ENCODE results near the gene NXPE3. TPM values are rescaled to one million over a fixed set of nuclear protein-coding genes. Genes with fewer than 3 reads are reported as not detected.

Gene NXPE3
- total RNA-seq, 2 experiments from 2014 or later = 20.9 to 21.6 TPM

- H3K4me1 Mint-ChIP-seq (ENCODE audit: low read depth) = peaks cover 64% of the 10 kb centered on the region
- H3K27me3 Mint-ChIP-seq = no peaks in the 10 kb centered on the region
- POLR2A ChIA-PET = interaction anchor here (0.5 to 1.8 kb wide), 4 partner anchors 9 to 236 kb away, joined by 3 to 5 read pairs (median 4); partner anchors contain the start of gene NFKBIZ
- ATAC-seq (peak; percentile 57), DNase-seq (no peak)
- TF ChIP-seq, protein P1, sequence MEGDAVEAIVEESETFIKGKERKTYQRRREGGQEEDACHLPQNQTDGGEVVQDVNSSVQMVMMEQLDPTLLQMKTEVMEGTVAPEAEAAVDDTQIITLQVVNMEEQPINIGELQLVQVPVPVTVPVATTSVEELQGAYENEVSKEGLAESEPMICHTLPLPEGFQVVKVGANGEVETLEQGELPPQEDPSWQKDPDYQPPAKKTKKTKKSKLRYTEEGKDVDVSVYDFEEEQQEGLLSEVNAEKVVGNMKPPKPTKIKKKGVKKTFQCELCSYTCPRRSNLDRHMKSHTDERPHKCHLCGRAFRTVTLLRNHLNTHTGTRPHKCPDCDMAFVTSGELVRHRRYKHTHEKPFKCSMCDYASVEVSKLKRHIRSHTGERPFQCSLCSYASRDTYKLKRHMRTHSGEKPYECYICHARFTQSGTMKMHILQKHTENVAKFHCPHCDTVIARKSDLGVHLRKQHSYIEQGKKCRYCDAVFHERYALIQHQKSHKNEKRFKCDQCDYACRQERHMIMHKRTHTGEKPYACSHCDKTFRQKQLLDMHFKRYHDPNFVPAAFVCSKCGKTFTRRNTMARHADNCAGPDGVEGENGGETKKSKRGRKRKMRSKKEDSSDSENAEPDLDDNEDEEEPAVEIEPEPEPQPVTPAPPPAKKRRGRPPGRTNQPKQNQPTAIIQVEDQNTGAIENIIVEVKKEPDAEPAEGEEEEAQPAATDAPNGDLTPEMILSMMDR (IDR thresholded peaks at IDR 0.05) = no peak
- H3K4me3 Mint-ChIP-seq = peak overlapping the region; percentile 59
- H3K27ac Mint-ChIP-seq = peak overlapping the region; percentile 88
- CTCF ChIA-PET = interaction anchor here (0.8 to 4.1 kb wide), 6 partner anchors 9 to 99 kb away, joined by 3 to 20 read pairs (median 4); partner anchors contain the start of gene RPL24
- H3K9me3 Mint-ChIP-seq = no peaks in the 10 kb centered on the region
- peaks cover 71% of the 10 kb centered on the region for H3K36me3 Mint-ChIP-seq (ENCODE audit: low read depth)
- intact Hi-C loops (cut with micrococcal nuclease) = no loop called here
These were observed 6.0 kb downstream of the NXPE3 start for GRCh38 chr3:101784855-101785613.

DNA sequence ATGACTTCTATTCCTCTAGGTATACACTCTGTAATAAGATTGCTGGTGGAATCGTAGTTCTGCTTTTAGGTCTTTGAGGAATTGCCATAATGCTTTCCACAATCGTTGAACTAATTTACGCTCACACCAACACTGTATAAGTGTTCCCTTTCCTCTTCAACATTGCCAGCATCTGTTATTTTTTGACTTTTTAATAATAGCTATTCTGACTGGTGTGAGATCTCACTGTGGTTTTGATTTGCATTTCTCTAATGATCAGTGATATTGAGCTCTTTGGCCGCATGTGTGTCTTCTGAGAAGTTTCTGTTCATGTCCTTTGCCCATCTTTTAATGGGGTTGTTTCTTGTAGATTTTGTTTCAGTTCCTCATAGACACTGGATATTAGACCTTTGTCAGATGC is 12.8 kb downstream of the NXPE3 start:
- no peak for ATAC-seq
- POLR2A ChIA-PET = interaction anchor here (0.6 kb wide), 1 partner anchor 29 kb away, joined by 3 read pairs; no protein-coding TSS in a partner anchor
- no peak overlapping the region for H3K27ac Mint-ChIP-seq
- peaks cover 12% of the 10 kb centered on the region for H3K9me3 Mint-ChIP-seq
- CTCF ChIA-PET = interaction anchor here (5.4 kb wide), 1 partner anchor 12 kb away, joined by 29 read pairs; no protein-coding TSS in a partner anchor
- H3K4me3 Mint-ChIP-seq = no peak overlapping the region
- peaks cover 48% of the 10 kb centered on the region for H3K4me1 Mint-ChIP-seq (ENCODE audit: low read depth)
- intact Hi-C loops (cut with micrococcal nuclease) = no loop called here
- no peaks in the 10 kb centered on the region for H3K27me3 Mint-ChIP-seq
- no peak for DNase-seq
- TF ChIP-seq, protein P1 (IDR thresholded peaks at IDR 0.05) = no peak
- peaks cover 81% of the 10 kb centered on the region for H3K36me3 Mint-ChIP-seq (ENCODE audit: low read depth)

DNA sequence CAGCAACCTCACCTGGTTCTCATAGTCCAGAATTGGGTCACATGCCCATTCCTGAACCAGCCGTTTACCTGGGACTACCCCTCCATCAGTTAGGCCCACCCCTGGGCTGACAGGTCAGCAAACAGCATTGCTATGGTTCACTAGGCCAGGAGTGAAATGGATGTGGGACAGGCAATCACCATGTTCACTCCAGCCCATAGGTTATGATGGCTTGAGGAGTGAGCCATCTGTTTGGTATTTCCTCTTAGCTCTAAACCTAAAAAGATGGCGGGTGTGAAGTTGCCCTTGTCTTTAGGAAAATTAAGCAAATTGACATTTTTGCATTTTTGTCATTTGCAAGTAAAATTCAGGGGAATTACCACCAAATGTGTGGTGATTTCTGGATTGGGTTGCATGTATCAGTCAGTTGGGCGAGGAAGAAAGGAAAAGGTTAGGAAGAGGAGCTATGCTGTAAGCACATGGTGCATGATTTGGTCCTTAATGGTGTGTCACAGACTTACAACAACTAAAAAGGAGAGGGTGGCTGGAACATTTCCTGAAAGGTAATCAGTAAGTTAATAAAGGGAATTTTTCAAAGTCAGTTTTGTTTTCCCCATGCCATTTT is 17.2 kb downstream of the NXPE3 start:
- H3K4me1 Mint-ChIP-seq (ENCODE audit: low read depth) = peaks cover 54% of the 10 kb centered on the region
- peak overlapping the region; percentile 11 for H3K27ac Mint-ChIP-seq
- no peak for ATAC-seq
- ChIA-PET CTCF (interaction anchor here (1.0 to 1.4 kb wide), 4 partner anchors 14 to 433 kb away, joined by 3 to 5 read pairs (median 4); partner anchors contain the start of gene NXPE3), POLR2A (interaction anchor here (0.8 to 1.6 kb wide), 2 partner anchors 16 to 54 kb away, joined by 3 to 5 read pairs; partner anchors contain the start of gene NXPE3)
- DNase-seq = no peak
- no peaks in the 10 kb centered on the region for H3K27me3 Mint-ChIP-seq
- TF ChIP-seq, protein P1 (IDR thresholded peaks at IDR 0.05) = no peak
- H3K4me3 Mint-ChIP-seq = no peak overlapping the region
- peaks cover 65% of the 10 kb centered on the region for H3K36me3 Mint-ChIP-seq (ENCODE audit: low read depth)
- intact Hi-C loops (cut with micrococcal nuclease) = no loop called here
- peaks cover 12% of the 10 kb centered on the region for H3K9me3 Mint-ChIP-seq

DNA sequence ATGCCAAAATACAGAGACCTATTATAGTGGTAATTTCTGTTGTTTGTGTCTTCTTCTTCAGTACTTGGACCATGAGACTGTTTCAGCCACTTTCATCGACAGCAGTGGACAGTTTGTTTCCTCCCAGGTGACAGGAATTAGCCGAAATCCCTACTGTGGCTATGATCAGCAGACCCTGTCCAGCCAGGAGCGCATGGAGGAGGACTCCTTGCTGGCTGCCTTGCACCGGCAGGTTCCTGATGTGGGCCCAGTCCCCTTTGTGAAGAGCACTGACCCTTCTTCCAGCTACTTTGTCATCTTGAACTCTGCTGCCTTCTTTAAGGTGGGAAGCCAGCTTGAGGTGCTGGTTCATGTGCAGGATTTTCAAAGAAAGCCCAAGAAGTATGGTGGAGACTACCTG is 22.2 kb downstream of the NXPE3 start:
- intact Hi-C loops (cut with micrococcal nuclease) = no loop called here
- DNase-seq (no peak), ATAC-seq (no peak)
- Mint-ChIP-seq H3K27ac (peak overlapping the region; percentile 67), H3K9me3 (peaks cover 1% of the 10 kb centered on the region), H3K27me3 (no peaks in the 10 kb centered on the region), H3K36me3 (ENCODE audit: low read depth) (peaks cover 44% of the 10 kb centered on the region), H3K4me3 (no peak overlapping the region), H3K4me1 (ENCODE audit: low read depth) (peaks cover 37% of the 10 kb centered on the region)
- POLR2A ChIA-PET = interaction anchor here (0.7 kb wide), 1 partner anchor 16 kb away, joined by 3 read pairs; no protein-coding TSS in a partner anchor
- CTCF ChIA-PET = interaction anchor here (0.6 to 15.5 kb wide), 6 partner anchors 12 to 735 kb away, joined by 3 to 302 read pairs (median 12); partner anchors contain the start of gene NXPE3
- TF ChIP-seq, protein P1 (IDR thresholded peaks at IDR 0.05) = no peak
